IPS-18a (cell line): ENCODE data around the gene M1AP.
"Not testable (repeated sequence)": the region's sequence is repeated elsewhere in the genome, so short reads cannot be mapped to it uniquely, and the experiment has no call there.

Experiments
- H3K27ac ChIP-seq: one replicate; pipeline ENCODE4 v1.5.1; 2013; ENCODE audit warnings: low read length
- H3K27me3 ChIP-seq: one replicate; pipeline ENCODE4 v1.6.1; 2013; ENCODE audit warnings: mild to moderate bottlenecking, low read length; ENCODE audit not compliant: control insufficient read depth, insufficient read depth
- H3K36me3 ChIP-seq: one replicate; pipeline ENCODE4 v1.6.1; 2013; ENCODE audit warnings: low read depth, low read length; ENCODE audit not compliant: control insufficient read depth
- H3K4me1 ChIP-seq: one replicate; pipeline ENCODE4 v1.6.1; 2013; ENCODE audit warnings: low read depth, low read length; ENCODE audit not compliant: control insufficient read depth
- H3K4me3 ChIP-seq: one replicate; pipeline ENCODE4 v1.5.1; 2013; ENCODE audit warnings: low read length
- H3K9ac ChIP-seq: one replicate; pipeline ENCODE4 v1.6.1; 2013; ENCODE audit warnings: mild to moderate bottlenecking, low read length, moderate library complexity
- H3K9me3 ChIP-seq: one replicate; pipeline ENCODE4 v1.6.1; 2013; ENCODE audit warnings: low read depth, low read length; ENCODE audit not compliant: control insufficient read depth

M1AP gene

DNA sequence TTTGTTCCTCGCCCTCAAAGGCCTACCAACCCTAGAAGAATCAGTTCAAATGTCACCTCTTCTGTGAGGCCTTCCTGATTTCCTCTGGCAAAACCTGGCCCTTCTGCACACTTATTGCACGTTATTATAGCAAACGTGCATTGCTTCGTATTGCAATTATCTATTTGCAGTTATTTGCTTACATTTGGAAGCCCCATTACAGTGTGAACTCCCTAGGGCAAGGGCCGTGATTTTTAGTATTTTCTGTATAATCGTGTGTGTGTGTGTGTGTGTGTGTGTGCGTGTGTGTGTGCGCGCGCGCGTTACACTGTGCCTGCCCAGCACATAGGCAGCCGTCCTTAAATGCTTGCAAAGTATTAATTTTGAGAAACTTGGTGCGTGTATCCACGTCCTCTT is 5.5 kb upstream of the M1AP start:
- no peaks in the 10 kb centered on the region for H3K36me3 ChIP-seq
- peaks cover 22% of the 10 kb centered on the region for H3K27me3 ChIP-seq
- H3K27ac ChIP-seq, result no peak overlapping the region
- no peak overlapping the region for H3K9ac ChIP-seq
- peak overlapping the region; percentile 70 for H3K4me3 ChIP-seq
- no peaks in the 10 kb centered on the region for H3K4me1 ChIP-seq
- H3K9me3 ChIP-seq, result no peaks in the 10 kb centered on the region

- Histone ChIP-seq H3K9me3 (no peaks in the 10 kb centered on the region), H3K36me3 (no peaks in the 10 kb centered on the region), H3K9ac (no peak overlapping the region), H3K4me1 (no peaks in the 10 kb centered on the region), H3K4me3 (no peak overlapping the region), H3K27ac (no peak overlapping the region), H3K27me3 (peaks cover 7% of the 10 kb centered on the region)
Measured at GRCh38 chr2:74646834-74647482, 1.2 kb downstream of the M1AP start.

DNA sequence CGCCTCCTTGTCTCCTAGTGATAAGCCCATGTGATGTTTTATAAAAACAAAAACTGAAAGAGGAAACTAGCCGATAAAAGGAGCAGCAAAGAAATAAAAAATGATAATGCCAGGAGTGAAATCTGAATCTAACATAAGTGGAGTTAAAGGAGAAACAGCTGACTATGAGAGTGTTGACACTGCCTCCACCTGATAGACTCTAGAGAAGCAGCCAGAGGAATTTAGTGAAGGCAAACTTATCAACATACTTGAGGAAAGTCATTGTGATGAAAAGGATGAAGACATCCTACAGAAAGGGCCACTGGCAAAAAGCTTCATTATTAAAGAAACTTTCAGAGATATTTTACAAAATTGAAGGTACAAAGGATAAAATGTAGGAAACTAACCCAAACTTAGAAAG is 1.9 kb downstream of the M1AP start:
- Histone ChIP-seq H3K9me3 (no peaks in the 10 kb centered on the region), H3K4me1 (no peaks in the 10 kb centered on the region), H3K27me3 (peaks cover 7% of the 10 kb centered on the region), H3K27ac (no peak overlapping the region), H3K36me3 (no peaks in the 10 kb centered on the region), H3K4me3 (no peak overlapping the region), H3K9ac (no peak overlapping the region)

DNA sequence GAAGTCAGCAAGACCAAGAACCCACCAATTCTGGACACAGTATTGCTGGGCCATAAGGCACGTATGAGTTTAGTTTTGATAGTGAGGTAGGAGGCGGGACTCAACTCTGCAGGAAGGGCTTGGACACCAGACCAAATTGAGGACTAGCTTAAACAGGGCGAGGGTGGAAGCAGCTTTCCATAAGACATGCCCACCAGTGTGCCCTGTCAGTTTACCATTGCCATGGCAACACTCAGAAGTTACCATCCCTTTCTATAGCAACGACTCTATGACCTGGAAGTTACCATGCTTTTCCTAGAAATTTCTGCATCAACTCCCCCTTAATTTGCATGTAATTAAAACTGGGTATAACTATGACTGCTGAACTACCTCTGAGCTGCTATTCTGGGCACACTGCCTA is 2.8 kb downstream of the M1AP start:
- Histone ChIP-seq H3K4me1 (no peaks in the 10 kb centered on the region), H3K4me3 (no peak overlapping the region), H3K27me3 (peaks cover 7% of the 10 kb centered on the region), H3K9me3 (no peaks in the 10 kb centered on the region), H3K9ac (no peak overlapping the region), H3K27ac (no peak overlapping the region), H3K36me3 (no peaks in the 10 kb centered on the region)

GRCh38 chr2:74639550-74639949 is 8.6 kb downstream of the M1AP start:
- no peaks in the 10 kb centered on the region for H3K36me3 ChIP-seq
- H3K9ac ChIP-seq, result no peak overlapping the region
- H3K4me1 ChIP-seq, result peaks cover 7% of the 10 kb centered on the region
- no peaks in the 10 kb centered on the region for H3K27me3 ChIP-seq
- no peak overlapping the region for H3K4me3 ChIP-seq
- no peaks in the 10 kb centered on the region for H3K9me3 ChIP-seq
- no peak overlapping the region for H3K27ac ChIP-seq

DNA sequence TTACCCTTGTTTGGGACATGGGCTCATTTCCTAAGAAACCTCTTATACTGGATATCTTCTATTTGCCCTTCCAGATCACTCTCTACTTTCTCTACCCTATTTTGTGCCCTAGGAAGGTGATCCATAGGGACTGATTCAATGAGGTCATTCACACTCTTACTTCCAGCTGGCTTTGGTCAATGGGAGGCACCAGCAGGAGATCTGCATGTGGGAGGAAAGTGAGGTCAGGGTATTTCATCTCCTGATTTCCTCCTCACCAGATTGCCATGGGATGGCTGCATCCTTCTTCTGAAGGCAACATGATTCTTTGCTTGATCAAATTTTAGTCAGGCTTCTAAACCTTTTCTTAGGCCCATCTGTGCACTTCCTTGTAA is 15.2 kb downstream of the M1AP start:
- no peaks in the 10 kb centered on the region for H3K27me3 ChIP-seq
- peaks cover 18% of the 10 kb centered on the region for H3K4me1 ChIP-seq
- no peak overlapping the region for H3K9ac ChIP-seq
- H3K4me3 ChIP-seq, result no peak overlapping the region
- no peaks in the 10 kb centered on the region for H3K9me3 ChIP-seq
- H3K27ac ChIP-seq, result no peak overlapping the region
- no peaks in the 10 kb centered on the region for H3K36me3 ChIP-seq

DNA sequence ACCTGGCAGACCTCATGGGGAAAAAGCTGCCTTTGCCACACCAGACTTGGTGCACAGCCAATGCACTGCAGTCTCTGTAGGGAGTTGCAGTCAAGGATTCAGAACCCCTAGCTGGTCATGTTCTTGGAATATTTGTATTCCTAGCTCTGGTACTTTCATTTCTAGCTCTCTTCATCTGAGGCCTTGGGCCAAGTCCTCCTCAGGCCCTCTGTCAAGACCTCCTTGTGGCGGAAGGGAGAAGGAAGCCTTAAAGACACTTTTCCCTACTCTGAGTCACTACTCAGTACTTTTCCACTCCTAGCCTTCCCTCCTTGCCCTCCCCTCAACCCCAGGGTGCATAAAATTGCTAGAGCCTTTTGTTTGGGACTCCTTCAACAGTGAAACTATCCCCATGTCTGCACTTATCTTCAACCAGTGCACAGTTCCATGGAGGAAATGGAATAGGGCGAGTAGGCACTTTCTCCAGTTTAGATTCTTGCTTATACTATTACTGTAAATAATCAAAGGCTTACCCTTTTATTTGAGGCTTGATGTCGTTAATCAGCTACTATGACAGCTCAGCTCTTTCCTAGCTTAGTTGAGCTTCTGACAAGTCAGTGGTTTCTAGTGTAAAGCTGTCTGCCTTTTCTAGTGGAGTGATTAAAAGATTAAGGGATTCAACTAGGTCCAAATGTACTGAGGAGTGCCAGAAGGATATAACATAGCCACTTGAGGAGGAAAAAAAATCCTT is 15.8 kb downstream of the M1AP start:
- H3K4me3 ChIP-seq, result no peak overlapping the region
- no peak overlapping the region for H3K27ac ChIP-seq
- no peaks in the 10 kb centered on the region for H3K27me3 ChIP-seq
- no peaks in the 10 kb centered on the region for H3K36me3 ChIP-seq
- peaks cover 18% of the 10 kb centered on the region for H3K4me1 ChIP-seq
- no peaks in the 10 kb centered on the region for H3K9me3 ChIP-seq
- no peak overlapping the region for H3K9ac ChIP-seq

DNA sequence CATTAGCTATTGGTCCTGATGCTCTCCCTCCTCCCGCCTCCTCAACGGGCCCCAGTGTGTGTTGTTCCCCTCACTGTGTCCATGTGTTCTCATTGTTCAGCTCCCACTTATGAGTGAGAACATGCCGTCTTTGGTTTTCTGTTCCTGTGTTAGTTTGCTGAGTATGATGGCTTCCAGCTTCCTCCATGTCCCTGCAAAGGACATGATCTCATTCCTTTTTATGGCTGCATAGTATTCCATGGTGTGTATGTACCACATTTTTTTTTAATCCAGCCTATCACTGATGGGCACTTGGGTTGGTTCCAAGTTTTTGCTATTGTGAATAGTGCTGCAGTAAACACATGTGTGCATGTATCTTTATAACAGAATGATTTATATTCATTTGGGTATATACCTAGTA is 17.7 kb downstream of the M1AP start:
- not testable (repeated sequence) for H3K27ac ChIP-seq, H3K9me3 ChIP-seq, H3K4me3 ChIP-seq, H3K9ac ChIP-seq, H3K27me3 ChIP-seq, H3K36me3 ChIP-seq
- peaks cover 18% of the 10 kb centered on the region for H3K4me1 ChIP-seq

- Histone ChIP-seq H3K9me3 (no peaks in the 10 kb centered on the region), H3K9ac (no peak overlapping the region), H3K4me1 (peaks cover 18% of the 10 kb centered on the region), H3K36me3 (no peaks in the 10 kb centered on the region), H3K27ac (no peak overlapping the region), H3K4me3 (no peak overlapping the region), H3K27me3 (no peaks in the 10 kb centered on the region)
Measured at GRCh38 chr2:74628538-74629105, 19.5 kb downstream of the M1AP start.

GRCh38 chr2:74625658-74626425 is 22.3 kb downstream of the M1AP start:
- Histone ChIP-seq H3K9ac (no peak overlapping the region), H3K27me3 (no peaks in the 10 kb centered on the region), H3K36me3 (no peaks in the 10 kb centered on the region), H3K9me3 (no peaks in the 10 kb centered on the region), H3K4me3 (no peak overlapping the region), H3K27ac (no peak overlapping the region), H3K4me1 (no peaks in the 10 kb centered on the region)

- Histone ChIP-seq H3K4me3 (no peak overlapping the region), H3K27ac (no peak overlapping the region), H3K4me1 (no peaks in the 10 kb centered on the region), H3K27me3 (no peaks in the 10 kb centered on the region), H3K9ac (no peak overlapping the region), H3K9me3 (no peaks in the 10 kb centered on the region), H3K36me3 (no peaks in the 10 kb centered on the region)
Measured at GRCh38 chr2:74620671-74621070, 27.5 kb downstream of the M1AP start.
